GM21515 (cell line): ENCODE measurements around the gene SHISA9.

Experiments
- ATAC-seq: cut with Tn5 transposase; IDR thresholded peaks from one replicate; pipeline ENCODE4 v1.9.1; 2021; ENCODE audit not compliant: unreplicated experiment

Gene SHISA9

GRCh38 chr16:13244770-13245169 is 343.4 kb downstream of the SHISA9 start:
- no peak for ATAC-seq

DNA sequence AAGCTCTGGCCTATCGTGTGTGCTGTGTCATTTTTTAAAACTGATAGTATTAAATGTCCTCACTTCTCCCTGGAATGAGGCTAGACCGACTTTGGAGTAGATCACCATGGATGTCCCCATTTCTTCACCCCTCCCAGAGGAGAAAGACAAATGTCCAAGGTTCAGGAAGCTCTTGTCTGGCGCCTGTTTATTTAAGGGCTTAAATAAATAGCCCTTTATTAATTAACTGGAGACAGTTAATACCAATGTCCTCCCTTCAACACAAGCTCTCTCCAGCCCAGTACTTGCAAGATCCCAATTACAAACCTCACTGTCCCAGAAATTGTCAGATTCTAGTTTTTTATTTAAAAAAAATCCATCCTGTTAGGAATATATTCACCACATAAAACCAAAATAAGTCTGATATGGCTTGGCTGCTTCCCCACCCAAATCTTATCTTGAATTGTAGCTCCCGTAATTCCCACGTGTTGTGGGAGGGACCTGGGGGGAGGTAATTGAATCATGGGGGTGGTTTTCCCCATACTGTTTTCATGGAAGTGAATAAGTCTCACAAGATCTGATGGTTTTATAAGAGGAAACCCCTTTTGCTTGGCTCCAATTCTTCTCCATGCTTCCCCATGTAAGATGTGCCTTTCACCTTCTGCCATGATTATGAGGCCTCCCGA is 344.4 kb downstream of the SHISA9 start:
- no peak for ATAC-seq

DNA sequence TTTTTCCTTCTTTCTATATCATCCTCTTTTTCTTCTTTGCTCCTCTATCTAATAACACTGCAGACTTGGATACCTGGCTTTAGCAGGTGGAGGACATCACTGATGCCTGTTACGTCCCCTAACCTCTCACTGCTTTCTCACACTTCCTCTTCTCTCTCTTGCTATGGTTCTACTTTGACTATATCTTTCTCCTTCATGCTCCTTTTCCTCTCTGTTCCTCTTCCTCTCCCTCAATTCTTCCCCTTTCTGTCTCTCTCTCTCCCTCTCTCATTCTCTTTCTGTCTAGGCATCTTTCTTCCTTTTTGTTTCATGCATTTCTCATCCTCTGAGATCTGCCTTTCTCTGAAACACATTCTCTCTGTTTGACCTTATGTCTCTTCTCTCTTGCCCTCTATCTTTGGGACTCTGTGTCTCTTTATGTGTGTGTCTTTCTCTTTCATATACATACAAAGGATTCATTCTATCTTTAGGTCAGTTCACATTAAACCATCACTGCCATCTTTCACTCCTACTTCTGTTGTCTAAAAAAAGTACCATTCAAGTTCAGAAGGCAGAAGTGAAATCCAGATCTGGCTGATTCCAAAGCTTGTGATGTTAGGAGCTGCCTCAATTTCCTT is 353.7 kb downstream of the SHISA9 start:
- no peak for ATAC-seq

DNA sequence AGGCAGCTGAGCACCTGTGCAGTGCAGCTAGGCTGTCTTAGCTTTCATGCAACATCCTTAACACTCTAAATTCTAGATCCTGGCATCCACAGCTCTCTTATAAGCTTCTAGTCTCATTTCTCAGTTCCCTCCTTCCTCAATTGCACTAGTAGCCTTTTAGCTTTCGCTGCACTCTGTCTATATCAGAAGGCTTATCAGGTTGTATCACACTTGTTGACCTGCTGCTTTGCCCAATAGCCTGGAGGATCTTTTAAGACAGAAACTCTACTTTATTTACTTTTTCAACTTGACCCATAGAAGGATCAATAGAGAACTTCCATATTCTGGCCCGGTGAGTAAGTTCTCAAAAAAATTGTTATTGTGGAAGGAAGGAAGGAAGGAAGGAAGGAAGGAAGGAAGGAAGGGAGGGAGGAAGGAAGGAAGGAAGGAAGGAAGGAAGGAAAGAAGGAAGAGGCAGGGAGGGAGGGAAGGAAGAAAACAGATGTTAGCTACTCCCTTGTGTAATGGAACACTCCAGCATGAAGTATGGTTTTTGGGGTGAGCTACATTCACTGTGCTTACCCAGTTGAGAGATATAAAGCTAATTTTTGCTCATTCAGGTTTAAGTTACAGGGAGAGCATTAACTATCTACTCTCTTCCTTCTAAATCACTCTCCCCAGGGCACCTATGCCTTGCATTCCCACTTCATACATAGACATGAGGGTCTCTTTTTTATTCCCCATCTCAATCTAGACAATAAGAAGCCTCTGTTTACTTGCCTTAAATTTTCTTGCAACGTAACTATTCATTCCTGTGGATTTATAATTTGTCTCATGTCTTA is 361.1 kb downstream of the SHISA9 start:
- ATAC-seq, result no peak

DNA sequence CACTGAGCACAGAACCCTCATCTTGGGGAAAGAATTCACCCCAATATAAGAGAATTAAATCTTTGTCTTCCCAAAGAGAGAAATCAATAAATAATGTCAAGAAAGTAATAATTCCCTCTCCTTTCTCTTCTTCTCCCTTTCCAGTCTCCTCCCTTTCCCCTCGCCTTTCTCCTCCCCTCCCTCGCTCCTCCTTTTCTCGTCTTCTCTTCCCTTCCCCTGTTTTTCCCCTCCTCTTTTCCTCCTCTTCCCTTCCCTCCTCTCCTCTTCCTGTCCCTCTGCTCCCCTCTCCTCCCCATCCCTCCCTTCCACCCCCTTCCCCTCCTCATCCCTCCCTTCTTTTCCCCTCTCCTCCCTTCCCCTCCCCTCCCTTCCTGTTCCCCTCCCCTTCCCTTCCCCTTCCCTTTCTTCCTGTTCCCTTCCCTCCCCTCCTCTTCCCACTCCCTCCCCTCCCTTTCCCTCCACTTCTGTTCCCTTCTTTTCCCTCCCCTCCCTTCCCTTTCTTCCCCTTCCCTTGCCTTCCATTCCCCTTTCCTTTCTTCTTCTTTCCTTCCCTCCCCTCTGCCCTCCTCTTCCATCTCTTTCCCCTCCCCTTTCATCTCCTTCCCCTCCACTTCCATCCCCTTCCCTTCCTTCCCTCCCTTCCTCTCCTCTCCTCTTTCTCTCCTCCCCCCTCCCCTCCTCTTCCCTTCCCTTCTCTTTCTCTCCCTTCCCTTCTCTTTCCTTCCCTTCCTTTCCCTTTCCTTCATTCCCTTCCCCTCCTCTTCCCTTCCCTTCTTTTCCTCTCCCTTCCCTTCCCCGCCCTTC is 363.6 kb downstream of the SHISA9 start:
- ATAC-seq, result no peak

DNA sequence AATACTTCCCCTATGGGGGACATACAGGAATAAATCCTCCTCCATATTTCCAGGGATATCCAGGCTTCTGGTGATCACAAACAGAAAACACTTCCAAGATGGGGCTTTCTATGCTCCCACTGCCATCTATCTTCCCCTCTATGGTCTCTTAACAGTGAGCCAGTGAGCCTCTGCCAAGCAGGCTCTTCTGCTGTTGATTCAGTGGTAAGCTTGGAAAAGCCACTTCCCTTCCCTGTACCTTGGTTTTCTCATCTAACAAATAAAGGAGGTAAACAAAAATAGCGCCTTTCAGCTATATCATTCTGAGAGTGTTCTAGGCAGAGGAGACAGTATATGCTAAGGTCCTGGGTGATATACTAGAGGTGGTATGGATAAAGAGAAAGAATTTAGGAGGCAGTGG is 368.0 kb downstream of the SHISA9 start:
- no peak for ATAC-seq

- no peak for ATAC-seq
These were observed 368.6 kb downstream of the SHISA9 start for GRCh38 chr16:13269905-13270528.

GRCh38 chr16:13270602-13271001 is 369.2 kb downstream of the SHISA9 start:
- ATAC-seq, result no peak

DNA sequence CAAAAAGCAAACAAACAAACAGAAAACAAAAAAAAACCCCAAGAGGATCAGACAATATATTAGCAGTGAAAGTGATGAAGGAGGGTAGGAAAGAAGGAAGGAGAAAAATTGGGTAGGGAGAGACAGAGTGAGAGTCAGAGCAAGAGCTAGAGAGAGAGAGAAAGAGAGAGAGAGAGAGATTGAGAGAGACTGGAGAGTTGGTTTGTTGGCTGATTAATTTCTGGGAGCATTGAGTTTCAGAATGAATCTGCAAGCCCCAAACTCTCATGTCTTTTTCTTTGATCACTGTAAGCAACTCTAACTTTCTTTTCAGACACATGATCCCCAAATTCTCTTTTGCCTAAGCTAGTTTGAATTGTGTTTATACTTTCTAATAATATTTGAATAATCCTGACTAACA is 388.1 kb downstream of the SHISA9 start:
- ATAC-seq, result no peak
